ENCODE data around the gene ECEL1. TPM values are rescaled to one million over a fixed set of nuclear protein-coding genes. Genes with fewer than 3 reads are reported as not detected.

ECEL1 gene
- total RNA-seq, 4 donors from 2014 or later, result 1.9 to 10.8 TPM; not detected in 2

DNA sequence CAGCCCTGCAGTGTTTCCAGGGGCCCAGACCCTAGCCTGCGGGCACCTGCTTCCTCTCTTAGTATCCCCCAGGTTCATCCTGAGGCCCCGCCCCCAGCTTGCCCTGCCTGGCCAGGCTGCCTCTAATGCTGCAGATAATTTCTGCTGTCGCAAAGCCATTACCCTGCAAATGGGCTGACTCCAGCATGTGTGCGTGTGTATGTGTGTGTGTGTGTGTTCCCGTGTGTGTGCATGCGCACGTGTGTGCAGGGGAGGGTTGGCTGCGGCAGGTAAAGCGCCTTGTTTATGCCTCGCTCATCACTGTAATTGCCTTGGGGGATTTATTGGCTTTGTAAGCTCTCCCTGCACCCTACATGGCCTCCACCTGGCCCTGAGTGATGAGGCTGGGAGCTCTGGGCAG lies 25.0 kb upstream of the ECEL1 start:
- DNase-seq, result no peak
- no peaks in the 10 kb centered on the region for H3K9me3 ChIP-seq
- no peaks in the 10 kb centered on the region for H3K36me3 ChIP-seq
- TF ChIP-seq CTCF (IDR thresholded peaks at IDR 0.05), result no peak
- TF ChIP-seq POLR2A (IDR thresholded peaks at IDR 0.05), result no peak
- no peak overlapping the region for H3K27ac ChIP-seq
- no peak overlapping the region for H3K4me3 ChIP-seq
- intact Hi-C loops (cut with DNase I; ENCODE audit: low total_unique reads), result no loop called here
- no peaks in the 10 kb centered on the region for H3K4me1 ChIP-seq
- H3K27me3 ChIP-seq, result no peaks in the 10 kb centered on the region

DNA sequence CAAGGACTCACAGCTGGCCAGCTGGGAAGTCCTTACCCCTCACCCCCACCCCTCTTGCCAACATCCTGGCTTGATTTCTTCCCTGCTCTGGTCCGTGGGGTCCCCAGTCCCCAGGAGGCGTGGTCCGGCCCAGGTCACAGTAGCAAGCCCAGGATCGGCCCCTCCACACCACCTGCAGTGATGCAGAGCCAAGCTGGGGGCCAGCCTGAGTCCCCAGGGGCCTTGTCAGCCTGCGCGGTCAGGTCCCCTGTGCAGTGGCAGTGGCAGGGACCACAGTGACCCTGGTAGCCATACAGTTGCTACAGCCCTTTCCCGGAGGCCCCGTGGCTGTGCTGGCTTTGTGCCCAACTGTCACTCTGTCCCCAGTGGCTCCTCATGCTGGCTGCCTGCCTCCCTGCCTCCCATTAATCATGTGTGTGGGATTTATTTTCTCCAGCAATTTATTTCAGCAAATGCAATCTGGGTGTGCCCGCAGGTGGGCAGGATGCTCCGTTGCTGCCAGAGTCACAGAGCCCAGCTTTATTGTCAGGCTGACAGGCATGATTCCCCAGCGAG lies 23.8 kb upstream of the ECEL1 start:
- no peaks in the 10 kb centered on the region for H3K27me3 ChIP-seq
- H3K27ac ChIP-seq, result no peak overlapping the region
- no peaks in the 10 kb centered on the region for H3K9me3 ChIP-seq
- H3K4me3 ChIP-seq, result no peak overlapping the region
- no peaks in the 10 kb centered on the region for H3K36me3 ChIP-seq
- intact Hi-C loops (cut with DNase I; ENCODE audit: low total_unique reads), result no loop called here
- TF ChIP-seq CTCF (IDR thresholded peaks at IDR 0.05) (no peak), POLR2A (IDR thresholded peaks at IDR 0.05) (no peak)
- no peaks in the 10 kb centered on the region for H3K4me1 ChIP-seq
- DNase-seq, result no peak

- no peak for DNase-seq
- no peaks in the 10 kb centered on the region for H3K27me3 ChIP-seq
- no peak overlapping the region for H3K27ac ChIP-seq
- H3K36me3 ChIP-seq, result no peaks in the 10 kb centered on the region
- H3K4me1 ChIP-seq, result peaks cover 0 to 3% of the 10 kb centered on the region in 2 donors
- no peak for TF ChIP-seq CTCF (IDR thresholded peaks at IDR 0.05)
- TF ChIP-seq POLR2A (IDR thresholded peaks at IDR 0.05), result no peak
- no peak overlapping the region for H3K4me3 ChIP-seq
- no peaks in the 10 kb centered on the region for H3K9me3 ChIP-seq
- intact Hi-C loops (cut with DNase I; ENCODE audit: low total_unique reads), result no loop called here
Observed at GRCh38 chr2:232508251-232508650, 20.6 kb upstream of the ECEL1 start.

DNA sequence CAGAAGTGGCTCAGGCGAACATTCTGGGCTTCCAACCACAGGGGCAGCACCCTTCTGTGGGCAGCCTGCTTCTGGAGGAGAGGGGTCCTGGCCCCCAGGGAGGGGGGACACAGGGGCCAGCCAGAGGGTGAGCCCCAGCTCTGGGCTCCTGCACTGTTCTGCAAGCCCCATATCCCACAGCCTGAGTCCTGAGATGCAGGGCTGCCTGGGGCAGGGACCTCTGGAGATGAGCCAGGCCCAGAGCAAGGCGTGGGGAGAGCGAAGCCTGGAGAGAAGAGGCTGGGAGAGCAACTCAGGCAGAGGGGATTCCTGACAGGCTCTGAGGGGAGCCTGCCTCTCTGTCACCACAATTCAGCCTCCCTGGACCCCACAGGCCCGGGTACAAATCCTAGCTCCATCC lies 19.1 kb upstream of the ECEL1 start:
- Histone ChIP-seq H3K27ac (no peak overlapping the region), H3K27me3 (no peaks in the 10 kb centered on the region), H3K4me1 (peaks cover 0 to 3% of the 10 kb centered on the region in 2 donors), H3K36me3 (no peaks in the 10 kb centered on the region), H3K4me3 (no peak overlapping the region), H3K9me3 (no peaks in the 10 kb centered on the region)
- no peak for DNase-seq
- TF ChIP-seq CTCF (IDR thresholded peaks at IDR 0.05), result no peak
- TF ChIP-seq POLR2A (IDR thresholded peaks at IDR 0.05), result no peak
- intact Hi-C loops (cut with DNase I; ENCODE audit: low total_unique reads), result no loop called here

GRCh38 chr2:232505856-232506255 lies 18.2 kb upstream of the ECEL1 start:
- H3K36me3 ChIP-seq, result no peaks in the 10 kb centered on the region
- no peak overlapping the region for H3K27ac ChIP-seq
- H3K4me3 ChIP-seq, result no peak overlapping the region
- intact Hi-C loops (cut with DNase I; ENCODE audit: low total_unique reads), result no loop called here
- H3K27me3 ChIP-seq, result no peaks in the 10 kb centered on the region
- H3K4me1 ChIP-seq, result peaks cover 0 to 3% of the 10 kb centered on the region in 2 donors
- DNase-seq, result no peak
- H3K9me3 ChIP-seq, result no peaks in the 10 kb centered on the region
- TF ChIP-seq POLR2A (IDR thresholded peaks at IDR 0.05) (no peak), CTCF (IDR thresholded peaks at IDR 0.05) (no peak)

Data from uterus (tissue), 4 donors.